HepG2 (cell line): ENCODE results near the gene P2RX5. TPM values are rescaled to one million over a fixed set of nuclear protein-coding genes. Genes with fewer than 3 reads are reported as not detected.
A peak's percentile ranks its signal among the peaks of the same experiment; 100 is the strongest.

ENCODE experiments used
- ARID3A ChIP-seq: IDR thresholded peaks from 2 replicates; pipeline ENCODE4 v1.6.1; 2012; ENCODE audit warnings: low read depth, low read length, improper control_type of control experiment
- ARID5B ChIP-seq: IDR thresholded peaks from 2 replicates; pipeline ENCODE4 v1.4.0; 2020; ENCODE audit warnings: mild to moderate bottlenecking, missing genetic modification reagents
- HOXA3 ChIP-seq: sonication (generic); formaldehyde crosslinking; IDR thresholded peaks from 2 replicates; pipeline ENCODE4 v1.5.0; 2020; ENCODE audit warnings: missing genetic modification reagents
- IKZF1 ChIP-seq: fragments of 450-650 bp; IDR thresholded peaks from 2 replicates; pipeline ENCODE4 v1.7.1; 2016
- IKZF5 ChIP-seq: IDR thresholded peaks from 2 replicates; pipeline ENCODE4 v1.6.1; 2018; ENCODE audit warnings: missing genetic modification reagents, mild to moderate bottlenecking, missing compliant biosample characterization
- ISL2 ChIP-seq: sonication (generic); formaldehyde crosslinking; IDR thresholded peaks from 2 replicates; pipeline ENCODE4 v1.5.0; 2020; ENCODE audit warnings: missing genetic modification reagents
- JUNB ChIP-seq: sonication (generic); formaldehyde crosslinking; IDR thresholded peaks from 2 replicates; pipeline ENCODE4 v1.8.0; 2022; ENCODE audit warnings: missing genetic modification reagents, mild to moderate bottlenecking, borderline replicate concordance
- PCBP1 ChIP-seq: fragments of 200-400 bp; formaldehyde crosslinking; IDR thresholded peaks from 2 replicates; pipeline ENCODE4 v1.6.1; 2017; ENCODE audit warnings: mild to moderate bottlenecking, low read depth, low read length, borderline replicate concordance
- POGK ChIP-seq: sonication (generic); formaldehyde crosslinking; conservative IDR thresholded peaks from 2 replicates; pipeline ENCODE4 v1.8.0; 2022; ENCODE audit warnings: mild to moderate bottlenecking, moderate library complexity, missing genetic modification reagents
- XBP1 ChIP-seq: sonication (generic); formaldehyde crosslinking; IDR thresholded peaks from 2 replicates; pipeline ENCODE4 v1.5.0; 2020; ENCODE audit warnings: missing genetic modification reagents
- ZBTB38 ChIP-seq: sonication (generic); formaldehyde crosslinking; IDR thresholded peaks from 2 replicates; pipeline ENCODE4 v1.5.1; 2020; ENCODE audit warnings: mild to moderate bottlenecking, missing genetic modification reagents
- ZNF362 ChIP-seq: sonication (generic); formaldehyde crosslinking; IDR thresholded peaks from 2 replicates; pipeline ENCODE4 v1.4.0; 2020; ENCODE audit warnings: missing genetic modification reagents, mild to moderate bottlenecking, borderline replicate concordance
- ZNF496 ChIP-seq: sonication (generic); formaldehyde crosslinking; IDR thresholded peaks from 2 replicates; pipeline ENCODE4 v1.8.1; 2023; ENCODE audit warnings: mild to moderate bottlenecking, moderate library complexity, missing genetic modification reagents; ENCODE audit not compliant: insufficient replicate concordance
- ZNF639 ChIP-seq: conservative IDR thresholded peaks from 2 replicates; pipeline ENCODE4 v1.6.1; 2018; ENCODE audit warnings: missing genetic modification reagents
- ZNF891 ChIP-seq: sonication (generic); formaldehyde crosslinking; IDR thresholded peaks from 2 replicates; pipeline ENCODE4 v1.5.0; 2020; ENCODE audit warnings: mild to moderate bottlenecking, missing genetic modification reagents
- polyA plus RNA-seq, 8 experiments: library from polyadenylated mRNA; depleted of rRNA in 3 of 8; stranded (reverse) in 7 of 8; unstranded in 1 of 8; fragments of >200 nt; fragmentation: Illumina TruSeq in 4 of 8; extraction: Trizol in 4 of 8; gene quantifications; 2 replicates each; pipeline versions ENCODE4 v1.2.1 to v1.2.3, GENCODE V29; 2011 to 2016; ENCODE audit warnings: low read depth in 4 of 8, missing spikeins in 1 of 8, mixed read lengths in 1 of 8; ENCODE audit not compliant: insufficient read depth in 1 of 8
- total RNA-seq, 5 experiments: library from RNA; depleted of rRNA; stranded (reverse); fragments of >200 nt; fragmentation: Illumina TruSeq; extraction: Trizol; gene quantifications; 2 replicates each; pipeline ENCODE4 v1.2.3, GENCODE V29; 2016; ENCODE audit warnings: low read depth in 1 of 5

P2RX5 gene
- total and polyA plus RNA-seq, 2 of the 13 experiments (the other 11 are each of a cell fraction or from before 2014, with no cell fraction given): 0.95 to 1.7 TPM

- peak; percentile 8; the same call in 1 of the 2 replicates for TF ChIP-seq ZNF639
- TF ChIP-seq IKZF5 (CRISPR knock-in tag): peak; percentile 59; the same call in 1 of the 2 replicates
- TF ChIP-seq ZNF891 (CRISPR knock-in tag): no peak; the same call in 1 of the 2 replicates
- TF ChIP-seq ZBTB38 (CRISPR knock-in tag): peak; percentile 49; the same call in 1 of the 2 replicates
- no peak for TF ChIP-seq IKZF1
- TF ChIP-seq ISL2: peak; percentile 39; the same call in 1 of the 2 replicates
- TF ChIP-seq HOXA3: peak; percentile 17; the same call in 1 of the 2 replicates
- TF ChIP-seq PCBP1: no peak
- no peak for TF ChIP-seq ZNF496
- TF ChIP-seq ARID3A: no peak
- 0 out of 2 replicates have a peak, but pooled peaks have one; percentile 10 for TF ChIP-seq ARID5B
- peak; percentile 73; the same call in 1 of the 2 replicates for TF ChIP-seq POGK (CRISPR knock-in tag)
- 0 out of 2 replicates have a peak, but pooled peaks have one; percentile 48 for TF ChIP-seq XBP1 (CRISPR knock-in tag)
- TF ChIP-seq ZNF362: no peak; the same call in 1 of the 2 replicates
- TF ChIP-seq JUNB (CRISPR knock-in tag): no peak
Observed at GRCh38 chr17:3636154-3636907, 59.6 kb downstream of the P2RX5 start, which contains the start of the genes CTNS and SHPK (continued).
